Measurements from ENCODE around the gene STXBP2.

GRCh38 chr19:7687177-7687576, 50.3 kb downstream of the STXBP2 start:
- TF ChIP-seq CTCF (IDR thresholded peaks at IDR 0.05; ENCODE audit: low read length) (no peak), EZH2phosphoT487 (IDR thresholded peaks at IDR 0.05; ENCODE audit: low read length) (no peak), EZH2 (optimal IDR thresholded peaks at IDR 0.05; ENCODE audit: low read depth, low read length) (no peak)

All from MM.1S (cell line).